AG09319 (cell line): ENCODE data around the gene TBX2.
A peak's percentile ranks its signal among the peaks of the same experiment; 100 is the strongest.
"Not testable (repeated sequence)": the region's sequence is repeated elsewhere in the genome, so short reads cannot be mapped to it uniquely, and the experiment has no call there.

ENCODE experiments used
- DNase-seq: peaks from one replicate; pipeline ENCODE4 v3.0.0-alpha.2; 2010; ENCODE audit warnings: low read depth; ENCODE audit errors: extremely low read depth
- CTCF ChIP-seq: IDR thresholded peaks from 2 replicates; pipeline ENCODE4 v1.5.1; 2011; ENCODE audit warnings: low read depth, mild to moderate bottlenecking, inconsistent platforms, low read length, moderate library complexity

TBX2 gene

DNA sequence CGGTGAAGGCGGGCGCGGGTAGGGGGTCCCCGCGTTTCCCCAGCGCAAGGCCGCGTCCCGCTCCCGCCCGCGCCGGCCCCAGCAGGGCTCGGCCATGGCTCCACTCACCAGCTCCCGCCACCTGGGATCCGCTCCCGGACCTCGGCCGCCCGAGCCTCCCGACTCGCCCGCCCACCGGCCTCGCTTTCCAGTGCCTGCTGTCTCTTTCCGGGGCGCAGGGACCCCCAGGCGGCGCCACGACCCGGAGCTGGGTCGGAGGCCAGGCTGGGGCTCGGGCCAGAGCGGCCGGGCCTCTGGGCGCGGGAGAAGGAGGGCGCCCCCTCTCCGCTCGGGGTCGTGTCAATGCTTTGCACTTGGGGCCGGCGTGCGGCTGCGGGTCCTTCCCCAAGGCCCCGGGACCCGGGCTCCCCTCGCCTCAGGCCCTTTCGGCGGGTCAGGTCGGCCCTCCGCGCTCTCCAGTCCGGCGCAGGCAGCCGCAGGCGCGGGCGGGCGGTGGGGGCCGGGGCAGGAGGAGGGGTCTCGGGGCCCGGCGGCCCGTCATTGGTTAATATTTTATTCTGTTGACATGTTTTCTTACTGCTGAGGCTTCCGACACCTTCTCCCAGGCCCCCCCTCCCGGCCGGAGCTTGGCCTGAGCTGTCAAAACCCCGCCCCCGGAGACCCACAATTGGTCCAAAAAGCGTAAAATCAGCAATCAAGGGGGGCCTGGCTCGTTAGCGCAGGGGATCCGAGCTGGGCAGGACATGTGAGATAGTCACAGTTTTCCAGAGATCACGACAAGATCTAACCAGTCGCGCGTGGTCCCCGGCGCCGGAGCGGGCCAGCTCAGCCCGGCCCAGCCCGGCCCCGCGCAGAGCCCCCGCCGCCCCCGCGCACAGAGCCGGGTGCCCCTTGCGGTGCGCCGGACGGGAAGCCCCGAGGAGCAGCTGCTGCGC lies at the start of gene TBX2:
TSS of gene TBX2 (plus strand) at position 713 of the 935 bp plus-strand sequence. CDS start 334 bp downstream, outside the sequence.
- peak; percentile 98 for DNase-seq
- TF ChIP-seq CTCF, result no peak; the same call in 1 of the 2 replicates

GRCh38 chr17:61351745-61352407 lies 47.8 kb upstream of the TBX2 start:
- no peak for DNase-seq

DNA sequence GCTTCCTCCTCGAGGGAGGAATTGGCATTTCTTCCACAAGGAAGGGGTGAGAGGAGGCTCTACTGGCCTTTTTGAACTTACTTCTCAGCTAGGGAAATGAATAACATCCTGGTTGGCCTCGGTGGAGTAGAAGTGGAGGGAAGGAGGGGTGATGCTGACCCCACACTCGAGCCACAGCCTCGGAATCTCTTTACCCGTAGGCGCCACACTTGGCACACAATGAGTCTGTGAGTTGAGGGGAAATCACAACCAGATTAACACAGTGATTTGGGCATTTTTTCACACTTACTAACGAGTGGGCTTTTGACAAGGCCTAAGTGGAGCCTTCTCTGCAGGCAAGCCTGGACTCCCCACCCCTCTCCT lies 47.3 kb upstream of the TBX2 start:
- no peak for DNase-seq
- TF ChIP-seq CTCF, result no peak; the same call in 1 of the 2 replicates

More at GRCh38 chr17:61351745-61352407, 47.8 kb upstream of the TBX2 start:
- TF ChIP-seq CTCF, result no peak

- DNase-seq, result no peak
- no peak for TF ChIP-seq CTCF
These were observed 46.7 kb upstream of the TBX2 start for GRCh38 chr17:61352781-61353491.

GRCh38 chr17:61353615-61354014 lies 46.0 kb upstream of the TBX2 start:
- no peak for TF ChIP-seq CTCF
- DNase-seq, result no peak

DNA sequence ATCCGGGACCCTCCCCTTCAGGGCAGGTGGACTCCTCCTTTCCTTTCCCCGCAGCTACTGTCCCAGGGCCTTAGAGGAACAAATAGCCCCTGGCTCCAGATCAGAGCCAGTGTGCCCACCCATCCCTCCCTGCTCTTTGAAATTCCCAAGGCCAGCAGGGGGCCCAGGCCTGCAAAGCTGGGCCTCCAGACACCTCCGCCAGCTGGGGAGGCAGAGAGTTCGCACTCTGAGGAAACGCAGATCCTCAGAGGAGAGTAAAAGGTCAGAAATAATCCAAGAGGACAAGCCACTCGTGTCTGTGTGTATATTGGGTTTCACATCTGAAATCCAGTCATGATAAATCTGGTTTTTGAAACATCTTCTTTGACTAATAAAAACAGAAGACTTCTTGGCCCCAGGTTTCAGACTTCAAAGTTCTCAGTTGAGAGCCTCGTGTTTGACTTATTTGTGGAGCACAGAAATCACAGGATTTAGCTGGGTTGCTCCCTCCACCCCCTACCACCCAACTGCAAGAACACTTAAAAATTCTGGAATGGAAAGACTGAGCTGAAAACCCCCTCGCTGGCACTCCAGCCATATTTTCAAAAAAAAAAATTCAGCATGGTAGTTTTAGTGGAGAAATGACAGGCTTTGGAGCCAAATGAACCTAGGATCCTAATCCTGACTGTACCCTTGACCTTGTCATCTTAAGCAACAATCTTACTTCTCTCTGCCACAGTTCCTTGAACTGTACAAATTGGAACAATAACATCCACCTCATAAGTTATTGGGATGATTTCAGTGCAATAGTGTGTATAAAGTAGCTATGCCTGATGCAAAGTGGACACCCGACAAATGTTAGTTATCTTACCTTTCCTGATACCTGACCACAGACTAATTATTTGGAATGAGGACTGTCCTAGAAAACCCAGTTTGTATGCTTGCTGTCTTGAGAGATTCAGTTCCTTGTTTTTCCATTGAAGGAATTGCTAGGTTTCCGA lies 44.5 kb upstream of the TBX2 start:
- TF ChIP-seq CTCF, result no peak
- no peak for DNase-seq

GRCh38 chr17:61357061-61357460 lies 42.6 kb upstream of the TBX2 start:
- DNase-seq, result not testable (repeated sequence)

DNA sequence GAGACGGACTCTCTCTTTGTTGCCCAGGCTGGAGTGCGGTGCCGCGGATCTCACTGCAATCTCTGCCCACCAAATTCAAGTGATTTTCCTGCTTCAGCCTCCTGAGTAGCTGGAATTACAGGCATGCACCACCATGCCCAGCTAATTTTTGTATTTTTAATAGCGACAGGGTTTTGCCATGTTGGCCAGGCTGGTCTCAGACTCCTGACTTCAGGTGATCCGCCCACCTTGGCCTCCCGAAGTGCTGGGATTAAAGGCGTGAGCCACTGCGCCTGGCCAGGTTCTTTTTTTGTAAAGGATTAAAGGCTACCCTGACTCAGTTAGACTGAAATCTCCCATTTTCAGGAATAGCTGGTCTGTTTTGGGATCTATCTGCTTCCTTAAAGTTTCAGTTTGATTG lies 40.1 kb upstream of the TBX2 start:
- not testable (repeated sequence) for DNase-seq
